HepG2 (cell line): ENCODE measurements around the gene INO80B. TPM values are rescaled to one million over a fixed set of nuclear protein-coding genes. Genes with fewer than 3 reads are reported as not detected.

Experiments used
- ARID3A ChIP-seq: IDR thresholded peaks from 2 replicates; pipeline ENCODE4 v1.6.1; 2012; ENCODE audit warnings: low read depth, low read length, improper control_type of control experiment
- BCL3 ChIP-seq: sonication (generic); formaldehyde crosslinking; IDR thresholded peaks from 2 replicates; pipeline ENCODE4 v1.5.1; 2020; ENCODE audit warnings: mild to moderate bottlenecking, missing genetic modification reagents, moderate library complexity
- ELK4 ChIP-seq: sonication (generic); formaldehyde crosslinking; IDR thresholded peaks from 2 replicates; pipeline ENCODE4 v1.9.0; 2021; ENCODE audit warnings: missing genetic modification reagents, borderline replicate concordance
- ERF ChIP-seq: IDR thresholded peaks from 2 replicates; pipeline ENCODE4 v1.6.1; 2018; ENCODE audit warnings: missing biosample characterization, missing genetic modification reagents
- HDAC6 ChIP-seq: fragments of 200-600 bp; sonication (generic); IDR thresholded peaks from 2 replicates; pipeline ENCODE4 v1.7.0; 2017; ENCODE audit warnings: mild to moderate bottlenecking, antibody characterized with exemption, low read length, low read depth
- HNF4A ChIP-seq: sonication (generic); formaldehyde crosslinking; IDR thresholded peaks from 2 replicates; pipeline ENCODE4 v1.4.0; 2020; ENCODE audit warnings: missing genetic modification reagents
- HOXA5 ChIP-seq: sonication (generic); formaldehyde crosslinking; IDR thresholded peaks from 2 replicates; pipeline ENCODE4 v1.4.0; 2020; ENCODE audit warnings: missing genetic modification reagents
- IKZF1 ChIP-seq: fragments of 450-650 bp; IDR thresholded peaks from 2 replicates; pipeline ENCODE4 v1.7.1; 2016
- IKZF5 ChIP-seq: IDR thresholded peaks from 2 replicates; pipeline ENCODE4 v1.6.1; 2018; ENCODE audit warnings: missing genetic modification reagents, mild to moderate bottlenecking, missing compliant biosample characterization
- MBD4 ChIP-seq: IDR thresholded peaks from 2 replicates; pipeline ENCODE4 v1.6.1; 2012; ENCODE audit warnings: low read length, inconsistent platforms, borderline replicate concordance
- NFE2L2 ChIP-seq: fragments of 150-350 bp; IDR thresholded peaks from 2 replicates; pipeline ENCODE4 v1.6.1; 2014; ENCODE audit warnings: low read length
- RAD21 ChIP-seq: fragments of 450-650 bp; formaldehyde crosslinking; IDR thresholded peaks from 2 replicates; pipeline ENCODE4 v1.5.0; 2020; ENCODE audit warnings: mild to moderate bottlenecking
- SALL2 ChIP-seq: sonication (generic); formaldehyde crosslinking; IDR thresholded peaks from 2 replicates; pipeline ENCODE4 v1.8.1; 2023; ENCODE audit warnings: mild to moderate bottlenecking, missing genetic modification reagents, inconsistent platforms
- SPEN ChIP-seq: sonication (generic); formaldehyde crosslinking; IDR thresholded peaks from 2 replicates; pipeline ENCODE4 v1.5.1; 2020; ENCODE audit warnings: low read depth, mild to moderate bottlenecking, missing genetic modification reagents
- TEF ChIP-seq: sonication (generic); formaldehyde crosslinking; IDR thresholded peaks from 2 replicates; pipeline ENCODE4 v1.5.0; 2020; ENCODE audit warnings: missing genetic modification reagents
- YY1 ChIP-seq: IDR thresholded peaks from 2 replicates; pipeline ENCODE4 v1.6.1; 2011; ENCODE audit warnings: low read length, low read depth, moderate library complexity, mild to moderate bottlenecking; ENCODE audit not compliant: insufficient read depth, insufficient replicate concordance
- ZBTB33 ChIP-seq: sonication (generic); formaldehyde crosslinking; IDR thresholded peaks from 2 replicates; pipeline ENCODE4 v1.4.0; 2020; ENCODE audit warnings: missing genetic modification reagents
- ZNF232 ChIP-seq: sonication (generic); formaldehyde crosslinking; IDR thresholded peaks from 2 replicates; pipeline ENCODE4 v1.4.0; 2020; ENCODE audit warnings: missing genetic modification reagents, borderline replicate concordance
- ZNF292 ChIP-seq: sonication (generic); formaldehyde crosslinking; IDR thresholded peaks from 2 replicates; pipeline ENCODE4 v1.8.1; 2022; ENCODE audit warnings: mild to moderate bottlenecking, low read depth, missing genetic modification reagents, borderline replicate concordance
- ZNF326 ChIP-seq: sonication (generic); formaldehyde crosslinking; IDR thresholded peaks from 2 replicates; pipeline ENCODE4 v1.4.0; 2020; ENCODE audit warnings: missing genetic modification reagents, borderline replicate concordance
- ZNF510 ChIP-seq: sonication (generic); formaldehyde crosslinking; IDR thresholded peaks from 2 replicates; pipeline ENCODE4 v1.4.0; 2020; ENCODE audit warnings: low read depth, mild to moderate bottlenecking, missing genetic modification reagents
- ZNF879 ChIP-seq: sonication (generic); formaldehyde crosslinking; IDR thresholded peaks from 2 replicates; pipeline ENCODE4 v1.8.1; 2023; ENCODE audit warnings: missing genetic modification reagents
- polyA plus RNA-seq, 8 experiments: library from polyadenylated mRNA; depleted of rRNA in 3 of 8; stranded (reverse) in 7 of 8; unstranded in 1 of 8; fragments of >200 nt; fragmentation: Illumina TruSeq in 4 of 8; extraction: Trizol in 4 of 8; gene quantifications; 2 replicates each; pipeline versions ENCODE4 v1.2.1 to v1.2.3, GENCODE V29; 2011 to 2016; ENCODE audit warnings: low read depth in 4 of 8, missing spikeins in 1 of 8, mixed read lengths in 1 of 8; ENCODE audit not compliant: insufficient read depth in 1 of 8
- total RNA-seq, 5 experiments: library from RNA; depleted of rRNA; stranded (reverse); fragments of >200 nt; fragmentation: Illumina TruSeq; extraction: Trizol; gene quantifications; 2 replicates each; pipeline ENCODE4 v1.2.3, GENCODE V29; 2016; ENCODE audit warnings: low read depth in 1 of 5

INO80B gene
- total and polyA plus RNA-seq, 2 of the 13 experiments (the other 11 are each of a cell fraction or from before 2014, with no cell fraction given): 6.2 to 14.5 TPM

GRCh38 chr2:74507145-74507925 is 52.4 kb downstream of the INO80B start, which contains the start of gene PCGF1 (continued):
- TF ChIP-seq MBD4 (no peak), NFE2L2 (no peak), ZNF879 (CRISPR knock-in tag) (peak; percentile 72; the same call in 1 of the 2 replicates), ELK4 (CRISPR knock-in tag) (no peak), ZNF510 (CRISPR knock-in tag) (peak; percentile 92; the same call in 1 of the 2 replicates), IKZF5 (CRISPR knock-in tag) (peak; percentile 84; the same call in 1 of the 2 replicates), HOXA5 (CRISPR knock-in tag) (peak; percentile 96), ZNF232 (peak; percentile 82; the same call in 1 of the 2 replicates), BCL3 (CRISPR knock-in tag) (peak; percentile 89), HNF4A (CRISPR knock-in tag) (peak; percentile 50), ZNF292 (peak; percentile 57; the same call in 1 of the 2 replicates), IKZF1 (no peak), HDAC6 (no peak), ARID3A (no peak), ZBTB33 (CRISPR knock-in tag) (no peak), YY1 (peak; percentile 97), RAD21 (CRISPR knock-in tag) (peak; percentile 89), TEF (no peak), SPEN (peak; percentile 93), ZNF326 (peak; percentile 92; the same call in 1 of the 2 replicates), SALL2 (peak; percentile 98), ERF (CRISPR knock-in tag) (no peak; the same call in 1 of the 2 replicates)
